OCI-LY1 (cell line): ENCODE results near the gene SP2.

Experiments
- EZH2 ChIP-seq: fragments of 200-600 bp; sonication (generic), shearing (Covaris generic); IDR thresholded peaks from 2 replicates; pipeline ENCODE4 v1.8.0; 2017; ENCODE audit warnings: borderline replicate concordance, mixed run types, mild to moderate bottlenecking, antibody characterized with exemption, low read length, moderate library complexity, mixed read lengths
- TF ChIP-seq, protein P1 (sequence below): fragments of 200-600 bp; sonication (generic), shearing (Covaris generic); IDR thresholded peaks from 2 replicates; pipeline ENCODE4 v1.5.1; 2017; ENCODE audit warnings: mild to moderate bottlenecking, antibody characterized with exemption, low read length, moderate library complexity, mixed read lengths

DNA sequence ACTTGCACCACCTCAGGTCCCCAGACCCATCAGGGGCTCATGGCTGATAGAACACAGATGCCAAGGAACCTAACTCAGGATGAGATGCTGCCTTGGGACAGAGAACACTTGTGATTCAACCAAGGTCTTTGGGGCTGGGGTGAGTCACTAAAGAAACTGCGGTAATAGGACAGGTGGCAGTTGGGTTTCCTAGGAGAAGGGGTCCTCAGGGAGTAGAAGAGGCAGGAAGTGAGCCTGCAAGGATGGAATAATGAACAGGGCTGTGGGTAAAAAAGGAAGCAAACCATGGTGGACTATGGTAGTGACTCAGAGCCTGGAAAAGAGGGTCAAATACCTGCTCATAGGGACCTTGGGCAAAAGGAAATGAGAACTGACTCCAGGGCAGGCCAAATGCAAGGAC lies 38.8 kb downstream of the SP2 start:
- TF ChIP-seq EZH2, result no peak
- TF ChIP-seq, protein P1, sequence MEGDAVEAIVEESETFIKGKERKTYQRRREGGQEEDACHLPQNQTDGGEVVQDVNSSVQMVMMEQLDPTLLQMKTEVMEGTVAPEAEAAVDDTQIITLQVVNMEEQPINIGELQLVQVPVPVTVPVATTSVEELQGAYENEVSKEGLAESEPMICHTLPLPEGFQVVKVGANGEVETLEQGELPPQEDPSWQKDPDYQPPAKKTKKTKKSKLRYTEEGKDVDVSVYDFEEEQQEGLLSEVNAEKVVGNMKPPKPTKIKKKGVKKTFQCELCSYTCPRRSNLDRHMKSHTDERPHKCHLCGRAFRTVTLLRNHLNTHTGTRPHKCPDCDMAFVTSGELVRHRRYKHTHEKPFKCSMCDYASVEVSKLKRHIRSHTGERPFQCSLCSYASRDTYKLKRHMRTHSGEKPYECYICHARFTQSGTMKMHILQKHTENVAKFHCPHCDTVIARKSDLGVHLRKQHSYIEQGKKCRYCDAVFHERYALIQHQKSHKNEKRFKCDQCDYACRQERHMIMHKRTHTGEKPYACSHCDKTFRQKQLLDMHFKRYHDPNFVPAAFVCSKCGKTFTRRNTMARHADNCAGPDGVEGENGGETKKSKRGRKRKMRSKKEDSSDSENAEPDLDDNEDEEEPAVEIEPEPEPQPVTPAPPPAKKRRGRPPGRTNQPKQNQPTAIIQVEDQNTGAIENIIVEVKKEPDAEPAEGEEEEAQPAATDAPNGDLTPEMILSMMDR, result no peak
